Spinal cord (tissue), 10 donors: ENCODE measurements around the gene COL25A1. TPM values are rescaled to one million over a fixed set of nuclear protein-coding genes. Genes with fewer than 3 reads are reported as not detected.

Experiments used
- DNase-seq, 6 donors: peaks; one replicate each; pipeline versions ENCODE4 v3.0.0 to v3.0.0-alpha.2; 2013 to 2015; ENCODE audit warnings: low spot score in 6 of 6, low read depth in 4 of 6
- H3K27ac ChIP-seq: one replicate; pipeline ENCODE4 v1.5.1; 2013; ENCODE audit warnings: low read depth, low read length, control low read depth
- H3K27me3 ChIP-seq: one replicate; pipeline ENCODE4 v1.6.1; 2013; ENCODE audit warnings: low read length; ENCODE audit not compliant: control insufficient read depth, insufficient read depth
- H3K36me3 ChIP-seq: one replicate; pipeline ENCODE4 v1.6.1; 2013; ENCODE audit warnings: low read length; ENCODE audit not compliant: control insufficient read depth, insufficient read depth
- H3K4me1 ChIP-seq: one replicate; pipeline ENCODE4 v1.6.1; 2013; ENCODE audit warnings: low read length; ENCODE audit not compliant: control insufficient read depth, insufficient read depth
- H3K4me3 ChIP-seq: one replicate; pipeline ENCODE4 v1.5.1; 2013; ENCODE audit warnings: low read depth, low read length, control low read depth
- H3K9me3 ChIP-seq: one replicate; pipeline ENCODE4 v1.6.1; 2013; ENCODE audit warnings: low read length; ENCODE audit not compliant: control insufficient read depth, insufficient read depth
- WGBS: methylation state at CpG from one replicate; pipeline ENCODE4 v1.1.5; 2013; ENCODE audit warnings: missing lambda C conversion rate; ENCODE audit not compliant: insufficient coverage; 5-methylcytosine and 5-hydroxymethylcytosine counted together
- polyA plus RNA-seq, 2 donors: library from polyadenylated mRNA; unstranded; fragments of 120-200 nt; gene quantifications; one replicate each; pipeline ENCODE4 v1.2.1, GENCODE V29; 2013; ENCODE audit not compliant: insufficient read length in 2 of 2
- total RNA-seq, 2 donors: library from RNA; depleted of rRNA in 1 of 2; stranded (reverse); fragments of 120-200 nt in 1 of 2; fragments of >200 nt in 1 of 2; gene quantifications; one replicate each; pipeline versions ENCODE4 v1.2.3 to v1.2.4, GENCODE V29; 2013 to 2014
- donor health status: healthy.

Gene COL25A1
- total and polyA plus RNA-seq, 4 donors, result 9.3 to 33.6 (median 13.4) TPM

GRCh38 chr4:109041463-109042360 lies 260.7 kb downstream of the COL25A1 start:
- peak in 1 of 6 donors; percentile 55 for DNase-seq

GRCh38 chr4:109040441-109040840 lies 262.0 kb downstream of the COL25A1 start:
- H3K36me3 ChIP-seq, result no peaks in the 10 kb centered on the region
- 100% methylated on average over 3 of the region's 5 CpGs for WGBS
- H3K27me3 ChIP-seq, result no peaks in the 10 kb centered on the region
- H3K27ac ChIP-seq, result no peak overlapping the region
- DNase-seq, result peak in 1 of 6 donors; percentile 12
- H3K4me1 ChIP-seq, result no peaks in the 10 kb centered on the region
- H3K9me3 ChIP-seq, result no peaks in the 10 kb centered on the region
- H3K4me3 ChIP-seq, result no peak overlapping the region

More at GRCh38 chr4:109041463-109042360, 260.7 kb downstream of the COL25A1 start:
- Histone ChIP-seq H3K9me3 (no peaks in the 10 kb centered on the region), H3K4me1 (no peaks in the 10 kb centered on the region), H3K36me3 (no peaks in the 10 kb centered on the region), H3K27me3 (no peaks in the 10 kb centered on the region), H3K4me3 (no peak overlapping the region), H3K27ac (no peak overlapping the region)
- no CpG with 5 or more reads among the region's 3 CpGs for WGBS

- DNase-seq, result no peak
- WGBS, result 100% methylated on average over 1 of the region's 2 CpGs
- H3K4me1 ChIP-seq, result no peaks in the 10 kb centered on the region
- H3K27me3 ChIP-seq, result no peaks in the 10 kb centered on the region
- no peak overlapping the region for H3K4me3 ChIP-seq
- no peak overlapping the region for H3K27ac ChIP-seq
- no peaks in the 10 kb centered on the region for H3K9me3 ChIP-seq
- no peaks in the 10 kb centered on the region for H3K36me3 ChIP-seq
Observed at GRCh38 chr4:109037026-109037425, 265.4 kb downstream of the COL25A1 start.

GRCh38 chr4:109033993-109034392 lies 268.5 kb downstream of the COL25A1 start:
- no peak overlapping the region for H3K27ac ChIP-seq
- no peaks in the 10 kb centered on the region for H3K9me3 ChIP-seq
- WGBS, result no CpG with 5 or more reads among the region's 1 CpG

GRCh38 chr4:109032671-109033070 lies 269.8 kb downstream of the COL25A1 start:
- H3K4me3 ChIP-seq, result no peak overlapping the region
- H3K4me1 ChIP-seq, result no peaks in the 10 kb centered on the region
- WGBS, result 37% methylated on average over 3 of the region's 5 CpGs
- peak in 2 of 6 donors; percentile 25 to 89 for DNase-seq
- no peaks in the 10 kb centered on the region for H3K27me3 ChIP-seq
- no peaks in the 10 kb centered on the region for H3K36me3 ChIP-seq
- H3K27ac ChIP-seq, result no peak overlapping the region
- no peaks in the 10 kb centered on the region for H3K9me3 ChIP-seq

More at GRCh38 chr4:109033993-109034392, 268.5 kb downstream of the COL25A1 start:
- H3K4me1 ChIP-seq, result no peaks in the 10 kb centered on the region
- DNase-seq, result no peak
- no peak overlapping the region for H3K4me3 ChIP-seq
- H3K27me3 ChIP-seq, result no peaks in the 10 kb centered on the region
- no peaks in the 10 kb centered on the region for H3K36me3 ChIP-seq

- no peaks in the 10 kb centered on the region for H3K36me3 ChIP-seq
- H3K4me3 ChIP-seq, result no peak overlapping the region
- 89% methylated on average over 4 of the region's 4 CpGs for WGBS
- DNase-seq, result no peak
- no peak overlapping the region for H3K27ac ChIP-seq
- H3K27me3 ChIP-seq, result no peaks in the 10 kb centered on the region
- no peaks in the 10 kb centered on the region for H3K4me1 ChIP-seq
- no peaks in the 10 kb centered on the region for H3K9me3 ChIP-seq
Observed at GRCh38 chr4:109029987-109030386, 272.5 kb downstream of the COL25A1 start.

- DNase-seq, result no peak
- no peaks in the 10 kb centered on the region for H3K9me3 ChIP-seq
- 65% methylated on average over 5 of the region's 5 CpGs for WGBS
Observed at GRCh38 chr4:109027016-109027500, 275.4 kb downstream of the COL25A1 start.

GRCh38 chr4:109026588-109026987 lies 275.9 kb downstream of the COL25A1 start:
- H3K9me3 ChIP-seq, result no peaks in the 10 kb centered on the region
- 68% methylated on average over 3 of the region's 4 CpGs for whole genome bisulfite sequencing
- H3K36me3 ChIP-seq, result no peaks in the 10 kb centered on the region
- no peak overlapping the region for H3K27ac ChIP-seq
- H3K4me1 ChIP-seq, result no peaks in the 10 kb centered on the region
- no peak overlapping the region for H3K4me3 ChIP-seq
- H3K27me3 ChIP-seq, result no peaks in the 10 kb centered on the region
- DNase-seq, result no peak

More at GRCh38 chr4:109027016-109027500, 275.4 kb downstream of the COL25A1 start:
- no peaks in the 10 kb centered on the region for H3K27me3 ChIP-seq
- no peaks in the 10 kb centered on the region for H3K4me1 ChIP-seq
- no peak overlapping the region for H3K27ac ChIP-seq
- no peaks in the 10 kb centered on the region for H3K36me3 ChIP-seq
- no peak overlapping the region for H3K4me3 ChIP-seq

- peak in 1 of 6 donors; percentile 75 for DNase-seq
- H3K27me3 ChIP-seq, result no peaks in the 10 kb centered on the region
- no peaks in the 10 kb centered on the region for H3K9me3 ChIP-seq
- no peak overlapping the region for H3K27ac ChIP-seq
- no peak overlapping the region for H3K4me3 ChIP-seq
- 50% methylated on average over 1 of the region's 3 CpGs for WGBS
- no peaks in the 10 kb centered on the region for H3K4me1 ChIP-seq
- H3K36me3 ChIP-seq, result no peaks in the 10 kb centered on the region
Observed at GRCh38 chr4:109025471-109026076, 276.9 kb downstream of the COL25A1 start.
